GM12878 (cell line): ENCODE measurements around the gene TMEM59. TPM values are rescaled to one million over a fixed set of nuclear protein-coding genes. Genes with fewer than 3 reads are reported as not detected.

Source experiments
- ATAC-seq: fragments of 200-7000 bp; cut with Tn5 transposase; 3 replicates; pipeline ENCODE4 v1.9.1; 2020; ENCODE audit warnings: mild to moderate bottlenecking, moderate library complexity
- BruUV-seq: library from RNA; stranded (reverse); fragments of 400-500 nt; replicated peaks from 2 replicates; lab custom pipeline; 2021; lab: Mats Ljungman, UMichigan
- CTCF ChIA-PET: fragments of 300-600 bp; sonication (Branson Sonifier 250); formaldehyde crosslinking; extraction: SDS; loops from one replicate; lab custom pipeline; 2021; ENCODE audit warnings: inconsistent platforms; lab: Yijun Ruan, JAX
- POLR2A ChIA-PET: fragments of 350-600 bp; formaldehyde crosslinking; extraction: SDS; loops from one replicate; lab custom pipeline; 2021; ENCODE audit warnings: inconsistent platforms; lab: Charles Lee
- RAD21 ChIA-PET: fragments of 300-600 bp; sonication (Branson Sonifier 250); formaldehyde crosslinking; loops from one replicate; lab custom pipeline; 2023; ENCODE audit warnings: antibody characterized with exemption; ENCODE audit not compliant: unreplicated experiment; lab: Charles Lee
- SMC1A ChIA-PET: fragments of 300-600 bp; sonication (Branson Sonifier 250); formaldehyde crosslinking; loops from one replicate; lab custom pipeline; 2023; ENCODE audit not compliant: unreplicated experiment, uncharacterized antibody; lab: Charles Lee
- DNase-seq: peaks from one replicate; pipeline ENCODE4 v3.0.0-alpha.2; 2011; ENCODE audit warnings: low read depth, low spot score
- FAIRE-seq: peaks from 3 replicates; lab custom pipeline; 2011; peaks lifted over from hg19 to GRCh38; lab: Jason Lieb, UNC
- H2AFZ ChIP-seq: 2 replicates; pipeline ENCODE4 v1.6.0; 2011; ENCODE audit warnings: low read depth, low read length, control low read depth; ENCODE audit not compliant: control insufficient read depth
- H3K27ac ChIP-seq: 2 replicates; pipeline ENCODE4 v1.5.1; 2011; ENCODE audit warnings: control low read depth; ENCODE audit not compliant: control insufficient read depth, insufficient read depth
- H3K27me3 ChIP-seq, 2 experiments: replicated peaks in 1 of 2; 2 replicates each; pipeline versions ENCODE4 v1.6.0 to v1.6.1; 2011; ENCODE audit warnings: low read length in 1 of 2; ENCODE audit not compliant: control insufficient read depth in 2 of 2, insufficient read depth in 2 of 2
- H3K36me3 ChIP-seq, 2 experiments: 2 replicates each; pipeline ENCODE4 v1.5.1; 2011; ENCODE audit warnings: low read length in 1 of 2; ENCODE audit not compliant: control insufficient read depth in 2 of 2, insufficient read depth in 2 of 2
- H3K4me1 ChIP-seq: 2 replicates; pipeline ENCODE4 v1.6.1; 2011; ENCODE audit warnings: mild to moderate bottlenecking, low read length, moderate library complexity, mixed read lengths; ENCODE audit not compliant: control insufficient read depth, insufficient read depth
- H3K4me2 ChIP-seq: 2 replicates; pipeline ENCODE4 v1.6.0; 2011; ENCODE audit warnings: control low read depth; ENCODE audit not compliant: control insufficient read depth, insufficient read depth
- H3K4me3 ChIP-seq: fragments of 200-600 bp; sonication (generic); 2 replicates; pipeline ENCODE4 v1.5.1; 2016
- H3K79me2 ChIP-seq: 2 replicates; pipeline ENCODE4 v1.6.0; 2011; ENCODE audit warnings: low read length; ENCODE audit not compliant: control insufficient read depth, insufficient read depth
- H3K9ac ChIP-seq: 2 replicates; pipeline ENCODE4 v1.8.0; 2011; ENCODE audit warnings: low read length, control low read depth, mixed read lengths; ENCODE audit not compliant: control insufficient read depth, insufficient read depth
- H3K9me3 ChIP-seq: replicated peaks from 3 replicates; pipeline ENCODE4 v1.5.1; 2011; ENCODE audit warnings: mild to moderate bottlenecking, low read length; ENCODE audit not compliant: control insufficient read depth, insufficient read depth
- H4K20me1 ChIP-seq: 2 replicates; pipeline ENCODE4 v1.6.0; 2011; ENCODE audit not compliant: control insufficient read depth, insufficient read depth
- ASH2L ChIP-seq: fragments of 300-600, 200-600 bp; sonication (generic); IDR thresholded peaks from 2 replicates; pipeline ENCODE4 v1.6.1; 2017; ENCODE audit warnings: low read depth, mild to moderate bottlenecking, borderline replicate concordance
- ATF2 ChIP-seq: IDR thresholded peaks from 2 replicates; pipeline ENCODE4 v1.6.1; 2012; ENCODE audit warnings: low read length, inconsistent platforms
- BHLHE40 ChIP-seq, 2 experiments: fragments of 450-650 bp in 1 of 2; IDR thresholded peaks; 2 replicates each; pipeline ENCODE4 v1.6.1; 2011 to 2017; ENCODE audit warnings: low read depth in 2 of 2, borderline replicate concordance in 1 of 2, improper control_type of control experiment in 1 of 2, low read length in 1 of 2, mild to moderate bottlenecking in 1 of 2
- CEBPZ ChIP-seq: fragments of 150-350 bp; IDR thresholded peaks from 2 replicates; pipeline ENCODE4 v1.6.1; 2016; ENCODE audit warnings: low read depth, low read length
- CTCF ChIP-seq, 3 experiments: IDR thresholded peaks in 2 of 3; conservative IDR thresholded peaks in 1 of 3; 2 replicates each; pipeline ENCODE4 v1.5.1; 2011; ENCODE audit warnings: low read depth in 3 of 3, low read length in 3 of 3, mild to moderate bottlenecking in 3 of 3, control low read depth in 2 of 3, moderate library complexity in 2 of 3, inconsistent platforms in 1 of 3, mixed read lengths in 1 of 3; ENCODE audit not compliant: control insufficient read depth in 2 of 3, insufficient read depth in 1 of 3; ENCODE audit errors: extremely low read depth in 1 of 3
- ESRRA ChIP-seq: IDR thresholded peaks from 2 replicates; pipeline ENCODE4 v1.6.1; 2012; ENCODE audit warnings: mild to moderate bottlenecking, low read length, improper control_type of control experiment
- NR2C2 ChIP-seq: IDR thresholded peaks from 2 replicates; pipeline ENCODE4 v1.6.1; 2011; ENCODE audit warnings: borderline replicate concordance, low read depth; ENCODE audit not compliant: control insufficient read depth, insufficient read length
- TBL1XR1 ChIP-seq: IDR thresholded peaks from 2 replicates; pipeline ENCODE4 v1.6.1; 2012; ENCODE audit warnings: low read depth, low read length, improper control_type of control experiment
- USF2 ChIP-seq: IDR thresholded peaks from 2 replicates; pipeline ENCODE4 v1.6.1; 2011; ENCODE audit warnings: low read depth, low read length, improper control_type of control experiment, borderline replicate concordance
- ZBTB40 ChIP-seq: fragments of 450-650 bp; IDR thresholded peaks from 2 replicates; pipeline ENCODE4 v1.6.1; 2016; ENCODE audit warnings: mild to moderate bottlenecking, moderate library complexity, borderline replicate concordance
- ZNF217 ChIP-seq: fragments of 450-650 bp; IDR thresholded peaks from 2 replicates; pipeline ENCODE4 v1.6.1; 2017; ENCODE audit warnings: antibody characterized with exemption, mild to moderate bottlenecking
- ZZZ3 ChIP-seq: IDR thresholded peaks from 2 replicates; pipeline ENCODE4 v1.6.1; 2011; ENCODE audit warnings: low read depth; ENCODE audit not compliant: control insufficient read depth, insufficient read length
- WGBS: methylation state at CpG from one replicate; pipeline ENCODE4 v1.1.6; 2016; ENCODE audit warnings: low lambda C conversion rate; ENCODE audit not compliant: insufficient replicate concordance, insufficient coverage; ENCODE audit errors: missing lambda C conversion rate; 5-methylcytosine and 5-hydroxymethylcytosine counted together
- in situ Hi-C: fragments of 300-500 bp; cut with MboI; formaldehyde crosslinking; loops from 9 replicates; pipeline ENCODE4 v1.14.3; 2018; ENCODE audit warnings: mixed read lengths
- intact Hi-C: fragments of 100-400 bp; cut with micrococcal nuclease; formaldehyde crosslinking; loops from one replicate; pipeline ENCODE4 v1.14.2; 2022; ENCODE audit not compliant: unreplicated experiment
- polyA plus RNA-seq, 11 experiments: library from polyadenylated mRNA; depleted of rRNA in 4 of 11; unstranded in 6 of 11; stranded (reverse) in 5 of 11; fragments of >200 nt; fragmentation: Nextera tagmentation in 4 of 11; fragmentation: Illumina TruSeq in 1 of 11; extraction: Ambion mirVana in 4 of 11; extraction: Trizol in 1 of 11; gene quantifications; 1 replicate in 1 of 11; 2 replicates in 10 of 11; pipeline versions ENCODE4 v1.2.1 to v1.2.3, GENCODE V29; 2011 to 2016; ENCODE audit warnings: inconsistent platforms in 2 of 11, missing spikeins in 2 of 11, low read depth in 1 of 11
- total RNA-seq, 4 experiments: library from RNA; depleted of rRNA in 3 of 4; stranded (reverse); fragments of >200 nt in 3 of 4; fragmentation: Illumina TruSeq in 1 of 4; extraction: Trizol in 1 of 4; gene quantifications; 2 replicates each; pipeline versions ENCODE4 v1.2.1 to v1.2.3, GENCODE V29; 2013 to 2021

Gene TMEM59
- total and polyA plus RNA-seq, 10 of the 15 experiments (the other 5 are each of a cell fraction or from before 2014, with no cell fraction given): 69.9 to 273 (median 111) TPM

GRCh38 chr1:54001591-54001990 is 51.4 kb downstream of the TMEM59 start:
- no peak overlapping the region for H3K27ac ChIP-seq
- H3K9me3 ChIP-seq: no peaks in the 10 kb centered on the region; the same call in 2 of the 3 replicates
- no peaks in the 10 kb centered on the region for H3K27me3 ChIP-seq
- no peaks in the 10 kb centered on the region for H4K20me1 ChIP-seq
- H3K36me3 ChIP-seq: no peaks in the 10 kb centered on the region
- no peak for DNase-seq
- CTCF ChIA-PET: no interaction called here
- intact Hi-C loops (no loop called here), in situ Hi-C loops (no loop called here)
- H3K4me1 ChIP-seq: no peaks in the 10 kb centered on the region
- no peaks in the 10 kb centered on the region for H3K79me2 ChIP-seq
- no peak for ATAC-seq
- 42% methylated on average over 3 of the region's 3 CpGs for WGBS
- H3K4me2 ChIP-seq: no peak overlapping the region
- no peak overlapping the region for H2AFZ ChIP-seq
- no TSS peak for BruUV-seq
- H3K4me3 ChIP-seq: no peak overlapping the region
- POLR2A ChIA-PET: no interaction called here
- H3K9ac ChIP-seq: no peak overlapping the region
- RAD21 ChIA-PET: no interaction called here
- SMC1A ChIA-PET: no interaction called here
- FAIRE-seq: no peak
- TF ChIP-seq ATF2 (no peak), ZNF217 (no peak), ESRRA (no peak), ZBTB40 (no peak), BHLHE40 (IDR thresholded peaks at IDR 0.05; ENCODE audit: borderline replicate concordance in 1 of 2, low read depth in 2 of 2, low read length in 1 of 2) (no peak), CEBPZ (no peak), ZZZ3 (no peak), NR2C2 (no peak), CTCF (IDR thresholded peaks at IDR 0.05 in 2 of 3, conservative IDR thresholded peaks at IDR 0.05 in 1 of 3; ENCODE audit: control insufficient read depth in 2 of 3, extremely low read depth in 1 of 3, insufficient read depth in 1 of 3, low read depth in 3 of 3, low read length in 3 of 3) (no peak), ASH2L (no peak), USF2 (no peak), TBL1XR1 (no peak)
